SK-N-SH treated with all-trans-retinoic acid at 6 μM for 48 hours (cell line): ENCODE measurements around the gene SH3RF2.

ENCODE experiments used
- ATAC-seq: fragments of 200-7000 bp; cut with Tn5 transposase; 3 replicates; pipeline ENCODE4 v1.9.1; 2020; ENCODE audit warnings: mild to moderate bottlenecking, moderate library complexity
- ARNTL ChIP-seq: fragments of 450-650 bp; formaldehyde crosslinking; IDR thresholded peaks from 2 replicates; pipeline ENCODE4 v1.5.0; 2020; ENCODE audit warnings: low read depth, mild to moderate bottlenecking, moderate library complexity, borderline replicate concordance
- BACH2 ChIP-seq: fragments of 250-450 bp; sonication (Bioruptor Pico); IDR thresholded peaks from 2 replicates; pipeline ENCODE4 v1.9.0; 2021; ENCODE audit warnings: mild to moderate bottlenecking, borderline replicate concordance
- CREB5 ChIP-seq: fragments of 250-450 bp; sonication (Bioruptor Pico); IDR thresholded peaks from 2 replicates; pipeline ENCODE4 v1.5.1; 2020; ENCODE audit warnings: low read depth, mild to moderate bottlenecking, moderate library complexity
- CSDC2 ChIP-seq: fragments of 250-450 bp; sonication (Bioruptor Pico); IDR thresholded peaks from 2 replicates; pipeline ENCODE4 v1.5.0; 2020; ENCODE audit warnings: mild to moderate bottlenecking, moderate library complexity
- CSRNP3 ChIP-seq: fragments of 250-450 bp; sonication (Bioruptor Pico); IDR thresholded peaks from 2 replicates; pipeline ENCODE4 v1.5.1; 2021; ENCODE audit warnings: mild to moderate bottlenecking, moderate library complexity
- ESRRG ChIP-seq: fragments of 250-450 bp; sonication (Bioruptor Pico); IDR thresholded peaks from 2 replicates; pipeline ENCODE4 v1.6.1; 2021; ENCODE audit warnings: mild to moderate bottlenecking
- ISL1 ChIP-seq: fragments of 250-450 bp; sonication (Bioruptor Pico); IDR thresholded peaks from 2 replicates; pipeline ENCODE4 v2.1.2; 2022; ENCODE audit warnings: mild to moderate bottlenecking, moderate library complexity
- OSR1 ChIP-seq: fragments of 250-450 bp; sonication (Bioruptor Pico); IDR thresholded peaks from 2 replicates; pipeline ENCODE4 v1.8.0; 2022; ENCODE audit warnings: moderate library complexity, mild to moderate bottlenecking, inconsistent platforms
- PATZ1 ChIP-seq: fragments of 250-450 bp; sonication (Bioruptor Pico); IDR thresholded peaks from 2 replicates; pipeline ENCODE4 v1.8.0; 2020; ENCODE audit warnings: mild to moderate bottlenecking, moderate library complexity, borderline replicate concordance
- POU6F1 ChIP-seq: fragments of 250-450 bp; sonication (Bioruptor Pico); IDR thresholded peaks from 2 replicates; pipeline ENCODE4 v1.8.0; 2021; ENCODE audit warnings: low read depth, mild to moderate bottlenecking, moderate library complexity, borderline replicate concordance
- PPARA ChIP-seq: fragments of 250-450 bp; sonication (Bioruptor Pico); IDR thresholded peaks from 2 replicates; pipeline ENCODE4 v1.5.0; 2020; ENCODE audit warnings: mild to moderate bottlenecking, borderline replicate concordance
- SNAI2 ChIP-seq: fragments of 250-450 bp; sonication (Bioruptor Pico); IDR thresholded peaks from 2 replicates; pipeline ENCODE4 v1.5.0; 2020; ENCODE audit warnings: mild to moderate bottlenecking, moderate library complexity
- TCF4 ChIP-seq: fragments of 250-450 bp; sonication (Bioruptor Pico); IDR thresholded peaks from 2 replicates; pipeline ENCODE4 v1.8.0; 2021; ENCODE audit warnings: mild to moderate bottlenecking, moderate library complexity, borderline replicate concordance
- TOX ChIP-seq: fragments of 250-450 bp; sonication (Bioruptor Pico); IDR thresholded peaks from 2 replicates; pipeline ENCODE4 v1.8.0; 2021; ENCODE audit warnings: mild to moderate bottlenecking, moderate library complexity, borderline replicate concordance
- TSHZ2 ChIP-seq: fragments of 250-450 bp; sonication (Bioruptor Pico); IDR thresholded peaks from 2 replicates; pipeline ENCODE4 v1.5.0; 2020; ENCODE audit warnings: mild to moderate bottlenecking, moderate library complexity
- ZC3H10 ChIP-seq: fragments of 250-450 bp; sonication (Bioruptor Pico); IDR thresholded peaks from 2 replicates; pipeline ENCODE4 v1.5.1; 2021; ENCODE audit warnings: mild to moderate bottlenecking, moderate library complexity
- ZFP3 ChIP-seq: fragments of 250-450 bp; sonication (Bioruptor Pico); IDR thresholded peaks from 2 replicates; pipeline ENCODE4 v1.5.0; 2020; ENCODE audit warnings: mild to moderate bottlenecking, moderate library complexity
- ZFP30 ChIP-seq: fragments of 450-650 bp; formaldehyde crosslinking; IDR thresholded peaks from 2 replicates; pipeline ENCODE4 v1.5.0; 2022; ENCODE audit warnings: mild to moderate bottlenecking, moderate library complexity
- ZNF565 ChIP-seq: fragments of 450-650 bp; formaldehyde crosslinking; conservative IDR thresholded peaks from 2 replicates; pipeline ENCODE4 v1.5.0; 2020; ENCODE audit warnings: low read depth, mild to moderate bottlenecking, moderate library complexity
- ZNF70 ChIP-seq: fragments of 450-650 bp; formaldehyde crosslinking; IDR thresholded peaks from 2 replicates; pipeline ENCODE4 v1.5.0; 2020; ENCODE audit warnings: mild to moderate bottlenecking, moderate library complexity
- ZNF8 ChIP-seq: fragments of 450-650 bp; formaldehyde crosslinking; IDR thresholded peaks from 2 replicates; pipeline ENCODE4 v1.5.0; 2020; ENCODE audit warnings: mild to moderate bottlenecking, moderate library complexity

The SH3RF2 gene

GRCh38 chr5:145968970-145969713 lies 32.8 kb downstream of the SH3RF2 start:
- ATAC-seq, result no peak
- TF ChIP-seq OSR1 (no peak), ZC3H10 (CRISPR knock-in tag) (no peak)

- TF ChIP-seq ZNF70, result no peak
- TF ChIP-seq PPARA (CRISPR knock-in tag), result no peak
- TF ChIP-seq POU6F1, result no peak
- no peak for TF ChIP-seq ZNF565 (CRISPR knock-in tag)
- TF ChIP-seq ARNTL (CRISPR knock-in tag), result no peak
- TF ChIP-seq ZNF8 (CRISPR knock-in tag), result no peak
- ATAC-seq, result no peak
Measured at GRCh38 chr5:145969714-145970092, 33.3 kb downstream of the SH3RF2 start.

- no peak for ATAC-seq
- TF ChIP-seq ZC3H10 (CRISPR knock-in tag) (no peak), ZFP3 (CRISPR knock-in tag) (no peak), ISL1 (CRISPR knock-in tag) (no peak), ZNF70 (no peak), PPARA (CRISPR knock-in tag) (no peak), ZNF8 (CRISPR knock-in tag) (no peak), CSRNP3 (CRISPR knock-in tag) (no peak), CREB5 (CRISPR knock-in tag) (no peak), SNAI2 (no peak), ARNTL (CRISPR knock-in tag) (no peak), ESRRG (CRISPR knock-in tag) (no peak)
Measured at GRCh38 chr5:145971108-145971507, 34.7 kb downstream of the SH3RF2 start.

GRCh38 chr5:145971701-145972100 lies 35.3 kb downstream of the SH3RF2 start:
- no peak for ATAC-seq
- no peak for TF ChIP-seq ISL1 (CRISPR knock-in tag)
- no peak for TF ChIP-seq ZNF70
- no peak for TF ChIP-seq ESRRG (CRISPR knock-in tag)
- TF ChIP-seq ZFP30 (CRISPR knock-in tag), result no peak
- TF ChIP-seq TCF4 (CRISPR knock-in tag), result no peak
- no peak for TF ChIP-seq ZNF8 (CRISPR knock-in tag)
- TF ChIP-seq CREB5 (CRISPR knock-in tag), result no peak
- TF ChIP-seq SNAI2, result no peak
- TF ChIP-seq TSHZ2 (CRISPR knock-in tag), result no peak
- TF ChIP-seq BACH2 (CRISPR knock-in tag), result no peak
- TF ChIP-seq CSRNP3 (CRISPR knock-in tag), result no peak
- TF ChIP-seq ZFP3 (CRISPR knock-in tag), result no peak
- no peak for TF ChIP-seq ARNTL (CRISPR knock-in tag)
- TF ChIP-seq TOX (CRISPR knock-in tag), result no peak
- no peak for TF ChIP-seq POU6F1
- TF ChIP-seq CSDC2, result no peak
- TF ChIP-seq PATZ1 (CRISPR knock-in tag), result no peak
